Measurements from ENCODE around the gene LRRC7.

Gene LRRC7

DNA sequence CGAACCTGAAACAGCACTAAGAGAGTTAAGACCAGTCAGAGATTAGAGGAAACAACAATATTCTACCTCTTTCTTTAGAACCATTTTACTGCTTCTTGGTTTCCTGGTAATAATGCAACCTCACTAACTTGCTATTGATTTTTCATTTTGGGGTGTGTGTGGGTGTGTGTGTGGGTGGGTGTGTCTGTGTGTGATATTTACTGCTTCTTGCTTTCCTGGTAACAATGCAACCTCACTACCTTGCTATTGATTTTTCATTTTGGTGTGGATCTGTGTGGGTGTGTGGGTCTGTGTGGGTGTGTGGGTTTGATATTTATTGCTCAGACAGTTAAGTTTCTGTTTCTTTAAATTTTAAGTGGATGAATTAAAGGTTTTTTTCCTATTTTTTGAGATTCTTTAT lies 208.8 kb downstream of the LRRC7 start:
- no peak for DNase-seq (ENCODE audit: low read depth in 2 of 2)

DNA sequence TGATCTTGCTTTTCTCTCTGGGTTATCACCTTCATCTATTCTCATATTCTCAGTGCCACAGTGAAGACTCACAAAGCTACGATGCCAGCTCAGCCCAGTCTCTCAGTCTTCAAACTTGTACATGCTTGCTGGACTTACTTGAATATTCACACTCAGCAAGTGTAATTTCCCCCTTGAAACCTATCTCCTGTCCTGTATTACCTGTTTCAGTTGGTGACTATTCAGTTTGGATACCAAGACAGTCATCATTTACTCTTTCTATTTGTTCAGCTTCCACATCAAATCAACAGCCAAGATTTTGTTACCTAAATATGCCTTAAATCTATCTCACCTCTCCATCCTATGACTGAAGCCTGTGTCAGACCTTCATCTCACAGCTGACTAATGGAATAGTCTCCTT lies 209.7 kb downstream of the LRRC7 start:
- no peak for DNase-seq (ENCODE audit: low read depth in 2 of 2)

DNA sequence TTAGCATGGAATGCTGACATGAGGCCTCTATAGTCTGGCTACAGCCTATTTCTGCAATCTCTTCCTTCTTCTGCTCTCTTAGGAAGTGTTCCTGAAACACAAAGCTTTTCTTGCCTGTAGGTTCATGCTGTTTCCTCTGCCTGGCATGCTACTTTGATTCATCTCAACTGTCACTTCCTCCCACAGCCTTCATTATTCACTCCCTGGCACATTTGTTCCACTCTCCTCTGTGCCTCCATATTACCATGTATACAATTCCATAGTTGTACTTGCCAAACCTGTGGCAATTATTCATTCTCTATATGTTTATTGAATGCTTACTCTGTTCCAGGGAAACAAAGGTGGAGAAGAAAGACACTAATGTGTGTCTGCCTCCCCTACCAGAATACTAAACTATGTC lies 210.2 kb downstream of the LRRC7 start:
- no peak for DNase-seq (ENCODE audit: low read depth in 2 of 2)

DNA sequence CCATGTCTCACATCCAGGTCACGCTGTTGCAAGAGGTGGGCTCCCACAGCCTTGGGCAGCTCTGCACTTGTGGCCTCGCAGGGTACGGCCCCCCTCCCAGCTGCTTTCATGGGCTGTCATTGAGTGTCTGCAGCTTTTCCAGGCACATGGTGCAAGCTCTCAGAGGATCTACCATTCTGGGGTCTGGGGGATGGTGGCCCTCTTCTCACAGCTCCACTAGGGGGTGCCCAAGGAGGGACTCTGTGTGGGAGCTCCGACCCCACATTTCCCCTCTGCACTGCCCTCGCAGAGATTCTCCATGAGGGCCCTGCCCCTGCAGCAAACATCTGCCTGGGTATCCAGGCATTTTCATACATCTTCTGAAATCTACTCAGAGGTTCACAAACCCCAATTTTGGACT lies 219.4 kb downstream of the LRRC7 start:
- DNase-seq (ENCODE audit: low read depth in 2 of 2): no peak

DNA sequence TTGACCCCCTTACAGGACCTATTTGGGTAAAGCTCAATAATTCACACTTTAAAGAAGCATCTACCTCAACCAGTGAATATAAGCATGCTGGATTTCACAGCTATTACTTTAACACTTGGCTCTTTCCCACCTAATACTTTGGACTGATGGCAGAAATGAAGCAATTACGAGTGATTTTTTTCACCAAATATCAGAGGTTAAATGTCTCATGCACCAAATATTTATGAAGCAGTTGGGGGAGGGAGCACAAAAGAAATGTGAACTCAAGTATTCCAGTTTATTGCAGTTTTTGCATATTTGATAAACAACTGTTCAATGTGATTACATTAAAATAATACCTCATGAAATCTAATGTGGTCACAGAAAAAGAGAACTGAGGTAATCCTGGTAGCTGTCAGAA lies 223.6 kb downstream of the LRRC7 start:
- DNase-seq (ENCODE audit: low read depth in 2 of 2): no peak

DNA sequence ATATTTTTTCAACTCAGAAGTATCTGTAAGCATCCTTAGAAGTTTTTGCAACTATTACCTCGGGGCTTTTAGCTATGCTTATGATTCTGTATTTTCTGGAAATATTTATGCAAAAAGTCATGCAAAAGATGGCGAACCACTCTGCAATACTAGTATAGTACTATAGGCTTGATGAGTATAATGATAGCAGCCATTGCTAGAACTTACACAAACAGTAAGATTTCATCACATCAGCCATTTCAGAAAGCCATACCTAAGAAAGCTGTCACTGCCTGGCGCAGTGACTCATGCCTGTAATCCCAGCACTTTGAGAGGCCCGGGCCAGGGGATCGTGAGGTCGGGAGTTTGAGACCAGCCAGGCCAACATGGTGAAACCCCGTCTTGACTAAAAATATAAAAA lies 227.1 kb downstream of the LRRC7 start:
- no peak for DNase-seq (ENCODE audit: low read depth in 2 of 2)

DNA sequence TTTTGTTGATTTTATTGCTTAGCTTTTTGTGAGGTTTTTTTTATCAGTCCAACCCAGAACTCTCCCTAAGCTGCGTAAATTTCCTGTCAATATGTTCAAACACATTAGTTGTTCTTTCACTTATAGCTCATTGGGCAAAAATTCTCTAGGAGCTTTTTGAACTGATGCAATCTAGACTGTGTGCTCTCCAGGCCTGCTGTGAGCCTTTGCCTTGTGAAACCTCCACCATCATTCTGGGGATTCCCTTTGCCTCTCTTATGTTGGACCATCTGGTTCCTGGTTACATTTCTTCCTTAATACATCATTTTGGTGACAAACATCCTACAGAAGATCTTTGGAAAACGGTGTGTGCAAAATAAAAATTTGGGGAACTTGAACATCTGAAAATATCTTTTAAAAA lies 247.2 kb downstream of the LRRC7 start:
- DNase-seq (ENCODE audit: low read depth in 2 of 2): no peak

DNA sequence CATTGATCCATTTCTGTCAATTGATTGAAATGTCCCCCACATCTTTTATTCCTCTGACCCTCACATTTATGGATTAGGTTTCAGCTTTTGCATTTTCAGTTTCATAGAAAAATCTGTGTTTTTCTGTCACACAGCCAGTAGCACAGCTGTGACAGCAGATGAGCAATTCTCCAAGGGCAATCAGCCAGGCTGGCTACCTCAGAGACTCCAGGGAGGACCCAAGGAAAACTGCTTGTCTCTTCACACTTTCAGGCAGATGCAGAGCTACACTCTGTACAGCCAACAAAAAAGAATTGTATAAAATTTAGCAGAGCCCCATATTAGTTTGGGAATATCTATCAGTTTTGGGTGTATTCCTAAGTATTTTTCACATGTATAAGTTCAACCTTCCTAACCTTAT lies 257.2 kb downstream of the LRRC7 start:
- no peak for DNase-seq (ENCODE audit: low read depth in 2 of 2)

DNA sequence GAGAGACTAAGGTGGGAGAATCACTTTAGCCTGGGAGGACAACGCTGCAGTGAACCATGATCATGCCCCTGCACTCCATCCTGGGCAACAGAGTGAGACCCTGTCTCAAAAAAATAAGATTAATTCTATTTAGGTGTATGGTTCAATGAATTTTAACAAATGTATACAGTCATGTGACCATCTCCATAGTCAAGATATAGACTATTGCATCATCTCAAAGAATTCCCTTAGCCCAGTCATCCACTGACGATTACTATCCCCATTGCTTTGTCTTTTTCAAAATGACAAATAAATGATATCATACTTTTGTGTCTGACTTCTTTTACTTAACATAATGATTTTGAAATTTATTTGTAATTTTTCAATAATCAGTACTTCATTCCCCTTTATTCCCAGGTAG lies 260.0 kb downstream of the LRRC7 start:
- DNase-seq (ENCODE audit: low read depth in 2 of 2): no peak

DNA sequence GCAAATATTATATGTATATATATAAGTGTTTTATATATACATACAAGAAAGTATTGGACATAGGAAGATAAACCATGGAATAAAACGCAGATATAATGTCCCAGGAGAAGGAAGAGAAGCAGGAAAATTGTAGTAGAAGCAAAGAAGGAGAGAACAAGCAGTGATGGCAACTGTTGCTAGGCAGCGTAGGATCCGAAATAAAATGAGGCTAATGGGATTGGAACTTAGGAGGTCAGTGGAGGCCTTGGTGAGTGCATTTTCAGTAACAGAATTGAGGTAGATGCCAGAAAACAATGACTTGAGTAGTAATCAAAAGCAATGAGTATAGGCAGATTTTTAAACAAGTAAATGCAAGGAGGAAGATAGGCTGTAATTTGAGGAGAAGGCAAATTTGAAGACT lies 265.8 kb downstream of the LRRC7 start:
- no peak for DNase-seq (ENCODE audit: low read depth in 2 of 2)

DNA sequence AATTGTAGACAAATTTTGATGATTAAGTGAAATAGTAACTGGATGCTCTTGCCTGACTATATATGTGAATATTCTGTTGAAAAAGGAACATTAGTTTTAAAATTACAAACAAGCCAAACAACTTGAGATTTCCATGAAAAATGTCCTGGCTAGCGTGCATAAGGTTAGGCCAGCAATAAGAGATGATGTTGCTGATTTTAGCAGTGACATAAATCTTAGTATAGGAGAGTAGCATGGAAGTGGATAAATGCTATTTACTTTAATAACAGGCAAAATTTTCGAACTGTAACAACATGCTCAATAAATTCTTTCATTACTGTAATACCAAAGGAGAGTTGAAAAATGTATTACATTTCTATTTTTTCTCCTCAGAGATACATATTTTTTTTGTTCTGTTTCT lies 266.6 kb downstream of the LRRC7 start:
- no peak for DNase-seq (ENCODE audit: low read depth in 2 of 2)

DNA sequence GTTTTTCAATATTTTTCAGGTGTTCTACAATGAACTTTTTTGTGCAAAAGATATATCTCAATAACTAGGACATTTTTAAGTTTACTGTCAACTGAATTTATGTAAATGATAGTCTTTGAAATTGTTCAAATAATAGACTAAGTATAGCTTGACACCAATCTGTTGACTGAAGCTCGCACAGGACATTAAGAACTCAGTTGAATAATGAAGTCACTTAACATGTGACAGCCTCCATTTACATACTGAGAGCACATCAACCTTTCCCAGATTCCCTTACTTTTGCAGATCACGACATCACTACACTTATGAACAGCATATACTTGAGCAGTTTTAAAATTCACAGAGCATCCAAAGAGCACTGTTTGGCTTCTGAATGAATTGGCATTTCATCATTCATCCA lies 268.2 kb downstream of the LRRC7 start:
- DNase-seq (ENCODE audit: low read depth in 2 of 2): no peak

DNA sequence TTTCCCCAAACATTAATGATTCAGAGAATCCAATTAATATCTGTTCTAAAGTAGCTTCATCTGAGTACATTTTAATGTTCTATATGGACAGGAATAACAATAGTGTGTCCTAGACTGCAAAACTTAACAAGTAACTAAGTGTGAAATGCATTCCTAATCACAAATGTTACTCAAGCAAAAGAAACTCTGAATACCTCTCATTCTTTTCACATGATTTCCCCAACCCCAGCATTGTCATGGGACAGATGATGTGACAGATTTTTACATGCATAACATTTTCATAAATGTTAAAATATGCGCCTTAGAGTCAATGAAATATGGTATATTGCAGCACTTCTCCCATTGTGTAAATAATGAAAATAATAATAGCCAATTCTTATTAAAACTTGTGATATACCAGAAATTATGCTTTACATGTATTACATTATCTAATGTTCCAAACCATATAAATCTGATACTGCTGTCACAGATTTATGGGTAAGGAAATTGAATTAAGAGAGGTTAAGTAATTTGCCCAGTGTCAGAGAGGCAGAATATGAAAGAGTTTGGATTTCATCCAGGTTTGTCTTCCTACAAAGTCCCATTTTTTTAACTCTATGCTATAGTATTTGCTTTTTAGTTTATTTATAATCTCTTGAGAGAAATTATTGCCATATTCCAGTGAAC lies 269.4 kb downstream of the LRRC7 start:
- DNase-seq (ENCODE audit: low read depth in 2 of 2): no peak

DNA sequence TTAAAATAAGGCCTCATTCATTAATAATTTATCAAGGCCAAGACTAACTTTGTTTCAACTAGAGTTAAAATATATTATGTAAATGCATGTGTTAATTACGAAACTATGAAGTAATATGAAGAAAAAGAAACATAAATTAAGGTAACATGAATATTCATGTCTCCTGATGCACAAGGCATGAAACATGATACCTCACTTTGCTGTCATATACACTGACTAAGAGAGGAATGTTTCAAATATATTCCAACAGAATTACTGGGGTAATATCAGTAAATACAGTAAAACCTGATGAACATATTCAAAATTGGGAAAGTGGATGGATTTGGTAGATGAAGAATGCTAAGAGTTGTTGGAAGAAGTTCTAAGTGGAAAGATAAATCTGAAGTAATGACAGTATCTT lies 274.6 kb downstream of the LRRC7 start:
- no peak for DNase-seq (ENCODE audit: low read depth in 2 of 2)

DNA sequence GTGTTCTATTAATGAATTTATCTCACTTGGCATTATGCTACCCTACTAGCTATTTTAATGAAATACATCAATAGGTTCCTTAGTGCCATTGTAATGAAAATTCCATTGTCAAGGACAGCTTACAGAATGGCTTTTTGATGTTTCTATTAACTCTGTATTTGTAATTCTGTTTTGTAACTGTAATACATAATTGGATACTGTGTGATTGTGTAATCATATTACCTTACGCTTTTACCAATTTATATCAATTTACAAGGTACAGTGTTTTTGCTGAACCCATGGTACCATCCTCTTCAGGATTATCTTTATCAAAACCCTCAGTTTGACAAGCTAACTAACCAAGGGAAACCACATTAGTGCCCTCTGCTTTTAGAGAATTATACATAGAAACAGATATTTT lies 277.9 kb downstream of the LRRC7 start:
- no peak for DNase-seq (ENCODE audit: low read depth in 2 of 2)

DNA sequence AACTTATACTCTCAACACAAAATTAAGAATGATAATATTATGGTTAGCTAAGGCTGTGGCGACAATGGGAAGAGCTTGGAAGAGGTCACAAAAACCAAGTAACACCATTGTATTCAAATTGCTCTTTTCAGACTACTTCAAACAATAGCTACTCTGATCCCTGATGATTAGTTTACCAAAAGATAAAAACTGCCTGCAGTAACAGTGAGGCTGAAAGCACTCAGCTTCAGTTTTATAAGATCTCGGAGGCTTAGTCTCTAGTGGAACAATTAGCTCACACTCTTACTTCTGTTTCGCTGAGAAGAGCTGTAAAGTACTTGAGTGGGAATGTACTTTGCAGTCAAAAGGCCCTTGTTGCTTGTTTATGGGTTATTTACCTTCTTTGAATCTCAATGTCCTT lies 278.5 kb downstream of the LRRC7 start:
- no peak for DNase-seq (ENCODE audit: low read depth in 2 of 2)

DNA sequence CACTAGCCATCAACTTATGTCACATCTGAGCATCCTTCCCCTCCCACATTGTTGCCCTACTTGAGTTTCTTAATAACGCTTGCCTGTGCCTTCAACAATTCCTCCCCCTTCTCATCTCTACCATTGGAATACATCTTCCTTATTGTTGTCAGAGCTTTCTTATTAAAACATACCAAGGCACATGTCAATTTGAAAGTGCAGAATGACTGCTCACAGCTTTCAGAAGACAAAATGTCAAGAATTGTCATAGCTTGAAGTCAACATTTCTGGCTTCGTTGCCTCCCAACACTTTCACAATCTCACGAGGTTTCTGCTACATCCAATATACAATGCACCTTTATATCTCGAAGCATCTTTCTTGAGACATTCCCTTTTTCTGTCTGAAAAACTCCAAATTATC lies 279.9 kb downstream of the LRRC7 start:
- no peak for DNase-seq (ENCODE audit: low read depth in 2 of 2)

DNA sequence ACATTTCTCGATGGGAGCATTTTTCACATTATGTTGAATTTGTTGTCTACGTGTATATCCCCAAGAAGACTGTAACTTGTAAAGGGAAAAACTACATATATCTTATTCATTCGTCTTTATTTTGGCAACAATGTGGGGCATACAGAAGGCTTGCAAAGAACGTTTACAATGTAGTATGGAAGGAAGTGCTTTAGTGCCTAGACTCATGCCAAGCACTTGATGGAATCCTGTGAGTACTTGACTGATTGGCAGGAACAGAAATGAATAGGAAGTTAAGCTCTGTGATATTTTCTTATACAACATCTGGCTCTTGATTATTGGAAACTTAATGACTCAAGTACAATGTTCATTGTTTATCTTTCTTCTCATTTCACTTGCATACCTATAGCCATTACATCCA lies 284.4 kb downstream of the LRRC7 start:
- DNase-seq (ENCODE audit: low read depth in 2 of 2): no peak

DNA sequence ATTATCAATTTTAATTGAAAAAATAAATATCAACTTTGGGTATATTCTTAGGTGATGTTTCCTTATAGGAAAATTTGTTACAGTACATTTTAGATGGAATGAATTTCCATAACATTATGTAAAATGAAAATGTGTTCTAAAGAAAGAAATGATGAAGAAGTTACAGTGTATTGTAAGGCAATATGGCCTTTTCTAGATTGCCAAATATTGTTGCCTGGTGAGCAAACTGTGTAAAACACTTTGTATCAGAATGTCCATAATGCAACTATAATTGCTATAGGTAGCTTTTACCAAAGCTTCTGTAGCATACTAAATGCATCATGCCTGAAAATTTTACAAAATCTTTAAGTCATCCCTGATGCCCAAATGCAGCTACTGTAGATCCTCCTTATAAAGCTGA lies 285.0 kb downstream of the LRRC7 start:
- no peak for DNase-seq (ENCODE audit: low read depth in 2 of 2)

DNA sequence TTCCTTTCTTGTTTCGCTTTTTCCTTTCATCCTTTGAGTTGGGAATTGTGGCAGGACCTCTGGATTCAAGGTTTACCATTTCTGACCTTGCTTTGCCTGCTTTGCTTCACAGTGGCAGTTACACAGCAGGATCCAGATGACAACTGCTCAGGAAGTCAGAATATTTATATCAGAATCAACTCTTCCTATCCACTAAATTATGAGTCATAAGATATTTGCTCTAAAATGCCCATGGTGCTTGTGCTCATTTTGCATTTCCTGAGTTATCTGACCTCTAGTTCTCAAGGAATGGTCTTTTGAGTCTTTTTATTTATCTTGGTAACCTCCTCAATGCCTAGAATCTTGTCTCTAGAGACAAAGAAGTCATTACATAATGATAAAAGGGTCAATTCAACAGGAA lies 290.8 kb downstream of the LRRC7 start:
- no peak for DNase-seq (ENCODE audit: low read depth in 2 of 2)

DNA sequence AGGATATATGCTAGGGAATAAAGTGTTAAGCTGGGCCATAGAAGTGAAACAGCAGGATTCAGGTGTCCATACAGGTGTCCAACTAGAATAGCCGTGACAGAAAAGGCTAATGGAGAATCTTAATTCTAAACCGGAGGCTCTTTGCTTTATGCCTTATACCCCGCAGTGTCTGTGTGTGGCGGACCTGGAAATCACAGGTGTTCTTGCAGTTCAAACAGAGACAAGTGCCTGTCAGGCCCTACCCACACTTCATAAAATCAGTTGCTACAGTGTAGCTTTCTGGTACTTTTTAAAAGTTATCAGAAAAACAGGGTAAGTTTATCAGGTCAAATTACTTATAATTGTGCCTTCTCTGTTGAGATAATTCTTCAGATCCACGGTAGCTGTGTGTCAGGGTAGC lies 293.9 kb downstream of the LRRC7 start:
- no peak for DNase-seq (ENCODE audit: low read depth in 2 of 2)

DNA sequence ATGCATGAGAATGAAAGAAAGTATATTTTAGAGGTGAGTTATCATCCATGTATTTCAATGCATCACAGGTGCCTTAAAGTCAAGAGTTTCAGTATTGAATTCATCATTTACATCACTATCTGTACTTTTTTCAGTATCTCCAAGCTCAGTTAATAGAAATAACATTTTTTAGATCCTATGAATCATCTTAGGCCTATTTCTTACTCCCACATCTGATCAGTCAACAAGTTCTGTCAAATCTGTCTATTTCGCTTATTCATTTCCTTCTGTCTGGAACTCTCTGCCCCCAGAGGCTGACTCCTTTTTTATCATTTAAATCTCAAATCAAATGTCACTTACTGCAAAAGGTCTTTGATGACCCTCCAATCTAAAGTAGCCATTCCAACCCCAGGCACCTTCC lies 295.2 kb downstream of the LRRC7 start:
- DNase-seq (ENCODE audit: low read depth in 2 of 2): no peak

DNA sequence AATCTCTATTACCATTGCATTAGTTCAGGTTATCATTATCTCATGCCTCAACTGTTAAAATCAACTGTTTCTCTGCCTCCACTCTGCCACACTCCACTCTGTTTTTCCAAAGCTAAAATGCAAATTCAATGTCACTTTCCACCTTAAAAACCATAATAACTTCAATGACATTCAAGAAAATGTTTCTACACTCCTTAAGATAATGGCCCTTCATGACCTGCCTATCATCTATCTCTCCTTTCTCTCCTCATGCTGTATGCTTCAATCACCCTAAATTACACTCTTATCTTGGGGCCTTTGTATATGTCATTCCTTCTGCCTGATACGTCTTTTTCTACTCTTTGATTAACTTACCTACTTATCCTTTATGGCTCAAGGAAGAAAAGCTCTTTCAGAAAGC lies 296.0 kb downstream of the LRRC7 start:
- DNase-seq (ENCODE audit: low read depth in 2 of 2): no peak

DNA sequence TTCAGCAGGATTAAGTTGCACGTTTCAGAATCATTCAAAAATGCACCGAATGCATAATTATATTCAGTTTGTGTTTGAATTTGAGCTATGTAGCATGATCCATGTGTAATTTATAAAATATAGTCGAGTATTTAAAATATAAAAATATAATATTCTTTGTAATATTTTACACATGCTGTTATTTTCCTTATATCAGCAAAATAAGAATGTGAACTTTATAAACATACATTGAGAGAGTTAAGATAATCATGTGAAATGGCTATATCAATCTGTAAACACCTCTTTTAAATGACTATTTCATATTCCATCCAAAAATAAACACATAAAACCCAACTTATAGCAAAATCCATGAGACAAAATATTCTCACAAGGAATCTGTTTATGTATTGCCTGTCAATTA lies 303.7 kb downstream of the LRRC7 start:
- DNase-seq (ENCODE audit: low read depth in 2 of 2): no peak

DNA sequence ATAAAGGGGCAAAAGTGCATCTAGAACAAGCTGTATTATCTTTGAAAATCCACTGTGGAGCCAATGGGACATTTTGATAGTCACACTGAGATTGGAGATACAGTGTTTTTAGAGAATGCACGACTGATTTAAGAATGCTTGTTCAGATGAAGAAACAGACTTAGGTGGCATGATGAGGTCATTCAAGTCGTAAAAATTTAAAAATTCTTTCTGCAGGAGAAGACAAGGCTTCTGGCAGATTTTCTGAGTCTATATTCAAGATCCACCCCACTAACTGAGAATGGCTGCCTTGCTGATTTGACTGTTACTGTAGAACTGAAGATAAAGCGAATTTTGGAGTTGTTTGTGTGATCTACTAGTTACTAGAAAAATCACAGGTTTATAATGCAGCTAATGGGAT lies 310.6 kb downstream of the LRRC7 start:
- DNase-seq (ENCODE audit: low read depth in 2 of 2): no peak
